ENCODE data around the gene LARP1B. TPM values are rescaled to one million over a fixed set of nuclear protein-coding genes. Genes with fewer than 3 reads are reported as not detected.

The LARP1B gene
- total and polyA plus RNA-seq, 9 of the 15 experiments (the other 6 are each of a cell fraction or from before 2014, with no cell fraction given), result 19.2 to 59.7 (median 37.9) TPM

DNA sequence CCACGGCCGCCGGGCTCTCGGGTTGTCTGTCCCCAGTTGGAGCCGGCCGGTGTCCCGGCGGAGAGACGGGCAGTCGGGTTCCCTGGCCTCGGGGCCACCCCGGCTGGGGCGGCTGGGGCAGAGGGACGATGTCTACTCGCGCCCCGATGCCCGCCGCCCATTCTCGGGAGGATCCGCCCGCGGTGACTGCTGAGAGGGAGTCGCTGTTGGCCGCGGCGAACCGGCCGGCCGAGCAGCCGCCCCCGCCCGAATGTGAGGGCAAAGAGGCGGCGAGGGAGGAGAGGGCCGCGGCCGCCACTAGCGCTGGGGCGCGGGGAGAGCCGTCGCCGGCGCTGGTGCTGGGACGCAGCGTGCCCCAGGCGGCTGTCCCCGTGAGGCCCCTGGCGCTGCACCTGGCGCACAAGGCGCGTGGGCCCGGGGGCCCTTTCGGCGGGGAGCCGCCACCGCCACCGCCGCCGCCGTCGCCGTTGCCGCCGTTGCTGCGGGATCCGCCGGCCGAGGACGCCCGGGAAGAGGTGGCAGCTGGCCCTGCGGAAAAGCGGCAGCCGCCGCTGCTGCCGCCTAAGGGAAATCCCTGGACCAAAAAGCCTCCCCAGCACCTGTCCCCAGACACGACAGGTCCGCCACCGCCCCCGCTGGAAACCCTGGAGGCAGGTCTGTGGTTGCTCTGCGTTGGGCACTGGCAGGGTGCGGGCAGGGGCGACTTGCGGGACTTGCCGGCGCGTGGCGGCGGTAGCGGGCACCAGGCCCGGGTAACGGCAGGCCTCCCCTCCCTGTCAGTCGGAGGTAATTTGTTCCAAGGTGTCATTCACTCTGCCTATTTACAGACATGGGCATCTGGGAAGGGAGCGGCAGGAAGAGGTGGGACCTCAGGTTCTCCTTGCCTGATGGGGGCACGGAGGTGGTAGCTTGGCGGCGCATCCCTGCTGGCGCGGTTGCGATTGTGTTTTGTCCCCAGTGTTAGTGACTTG is 739 bp downstream of the LARP1B start (continued):
- TF ChIP-seq, protein P1, sequence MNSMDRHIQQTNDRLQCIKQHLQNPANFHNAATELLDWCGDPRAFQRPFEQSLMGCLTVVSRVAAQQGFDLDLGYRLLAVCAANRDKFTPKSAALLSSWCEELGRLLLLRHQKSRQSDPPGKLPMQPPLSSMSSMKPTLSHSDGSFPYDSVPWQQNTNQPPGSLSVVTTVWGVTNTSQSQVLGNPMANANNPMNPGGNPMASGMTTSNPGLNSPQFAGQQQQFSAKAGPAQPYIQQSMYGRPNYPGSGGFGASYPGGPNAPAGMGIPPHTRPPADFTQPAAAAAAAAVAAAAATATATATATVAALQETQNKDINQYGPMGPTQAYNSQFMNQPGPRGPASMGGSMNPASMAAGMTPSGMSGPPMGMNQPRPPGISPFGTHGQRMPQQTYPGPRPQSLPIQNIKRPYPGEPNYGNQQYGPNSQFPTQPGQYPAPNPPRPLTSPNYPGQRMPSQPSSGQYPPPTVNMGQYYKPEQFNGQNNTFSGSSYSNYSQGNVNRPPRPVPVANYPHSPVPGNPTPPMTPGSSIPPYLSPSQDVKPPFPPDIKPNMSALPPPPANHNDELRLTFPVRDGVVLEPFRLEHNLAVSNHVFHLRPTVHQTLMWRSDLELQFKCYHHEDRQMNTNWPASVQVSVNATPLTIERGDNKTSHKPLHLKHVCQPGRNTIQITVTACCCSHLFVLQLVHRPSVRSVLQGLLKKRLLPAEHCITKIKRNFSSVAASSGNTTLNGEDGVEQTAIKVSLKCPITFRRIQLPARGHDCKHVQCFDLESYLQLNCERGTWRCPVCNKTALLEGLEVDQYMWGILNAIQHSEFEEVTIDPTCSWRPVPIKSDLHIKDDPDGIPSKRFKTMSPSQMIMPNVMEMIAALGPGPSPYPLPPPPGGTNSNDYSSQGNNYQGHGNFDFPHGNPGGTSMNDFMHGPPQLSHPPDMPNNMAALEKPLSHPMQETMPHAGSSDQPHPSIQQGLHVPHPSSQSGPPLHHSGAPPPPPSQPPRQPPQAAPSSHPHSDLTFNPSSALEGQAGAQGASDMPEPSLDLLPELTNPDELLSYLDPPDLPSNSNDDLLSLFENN (IDR thresholded peaks at IDR 0.05; ENCODE audit: low read depth in 2 of 2, low read length in 2 of 2), result no peak
- no peak for TF ChIP-seq NFXL1 (CRISPR knock-in tag; IDR thresholded peaks at IDR 0.05)
- no peak for TF ChIP-seq ZNF785 (CRISPR knock-in tag; IDR thresholded peaks at IDR 0.05)
- TF ChIP-seq KAT2B (IDR thresholded peaks at IDR 0.05; ENCODE audit: low read depth, low read length), result no peak
- TF ChIP-seq, protein P2, sequence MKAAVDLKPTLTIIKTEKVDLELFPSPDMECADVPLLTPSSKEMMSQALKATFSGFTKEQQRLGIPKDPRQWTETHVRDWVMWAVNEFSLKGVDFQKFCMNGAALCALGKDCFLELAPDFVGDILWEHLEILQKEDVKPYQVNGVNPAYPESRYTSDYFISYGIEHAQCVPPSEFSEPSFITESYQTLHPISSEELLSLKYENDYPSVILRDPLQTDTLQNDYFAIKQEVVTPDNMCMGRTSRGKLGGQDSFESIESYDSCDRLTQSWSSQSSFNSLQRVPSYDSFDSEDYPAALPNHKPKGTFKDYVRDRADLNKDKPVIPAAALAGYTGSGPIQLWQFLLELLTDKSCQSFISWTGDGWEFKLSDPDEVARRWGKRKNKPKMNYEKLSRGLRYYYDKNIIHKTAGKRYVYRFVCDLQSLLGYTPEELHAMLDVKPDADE (conservative IDR thresholded peaks at IDR 0.05; ENCODE audit: control insufficient read depth, low read depth, low read length), result no peak; the same call in 1 of the 2 replicates
- TF ChIP-seq CBX1 (IDR thresholded peaks at IDR 0.05; ENCODE audit: low read depth), result no peak
- peak in 1 of 2 experiments; percentile 20; a peak in 1 of 4 replicates for TF ChIP-seq TEAD1 (CRISPR knock-in tag; IDR thresholded peaks at IDR 0.05)
- no peak for TF ChIP-seq ZNF174 (CRISPR knock-in tag; IDR thresholded peaks at IDR 0.05)
- TF ChIP-seq, protein P3, sequence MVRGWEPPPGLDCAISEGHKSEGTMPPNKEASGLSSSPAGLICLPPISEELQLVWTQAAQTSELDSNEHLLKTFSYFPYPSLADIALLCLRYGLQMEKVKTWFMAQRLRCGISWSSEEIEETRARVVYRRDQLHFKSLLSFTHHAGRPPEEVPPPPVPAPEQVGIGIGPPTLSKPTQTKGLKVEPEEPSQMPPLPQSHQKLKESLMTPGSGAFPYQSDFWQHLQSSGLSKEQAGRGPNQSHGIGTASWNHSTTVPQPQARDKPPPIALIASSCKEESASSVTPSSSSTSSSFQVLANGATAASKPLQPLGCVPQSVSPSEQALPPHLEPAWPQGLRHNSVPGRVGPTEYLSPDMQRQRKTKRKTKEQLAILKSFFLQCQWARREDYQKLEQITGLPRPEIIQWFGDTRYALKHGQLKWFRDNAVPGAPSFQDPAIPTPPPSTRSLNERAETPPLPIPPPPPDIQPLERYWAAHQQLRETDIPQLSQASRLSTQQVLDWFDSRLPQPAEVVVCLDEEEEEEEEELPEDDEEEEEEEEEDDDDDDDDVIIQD (CRISPR knock-in tag; IDR thresholded peaks at IDR 0.05), result no peak
- no peak for TF ChIP-seq BCL6 (CRISPR knock-in tag; IDR thresholded peaks at IDR 0.05)
- TF ChIP-seq, protein P4, sequence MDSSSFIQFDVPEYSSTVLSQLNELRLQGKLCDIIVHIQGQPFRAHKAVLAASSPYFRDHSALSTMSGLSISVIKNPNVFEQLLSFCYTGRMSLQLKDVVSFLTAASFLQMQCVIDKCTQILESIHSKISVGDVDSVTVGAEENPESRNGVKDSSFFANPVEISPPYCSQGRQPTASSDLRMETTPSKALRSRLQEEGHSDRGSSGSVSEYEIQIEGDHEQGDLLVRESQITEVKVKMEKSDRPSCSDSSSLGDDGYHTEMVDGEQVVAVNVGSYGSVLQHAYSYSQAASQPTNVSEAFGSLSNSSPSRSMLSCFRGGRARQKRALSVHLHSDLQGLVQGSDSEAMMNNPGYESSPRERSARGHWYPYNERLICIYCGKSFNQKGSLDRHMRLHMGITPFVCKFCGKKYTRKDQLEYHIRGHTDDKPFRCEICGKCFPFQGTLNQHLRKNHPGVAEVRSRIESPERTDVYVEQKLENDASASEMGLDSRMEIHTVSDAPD (CRISPR knock-in tag; IDR thresholded peaks at IDR 0.05), result no peak
- no peak for TF ChIP-seq HMG20B (CRISPR knock-in tag; IDR thresholded peaks at IDR 0.05)
- TF ChIP-seq, protein P5, sequence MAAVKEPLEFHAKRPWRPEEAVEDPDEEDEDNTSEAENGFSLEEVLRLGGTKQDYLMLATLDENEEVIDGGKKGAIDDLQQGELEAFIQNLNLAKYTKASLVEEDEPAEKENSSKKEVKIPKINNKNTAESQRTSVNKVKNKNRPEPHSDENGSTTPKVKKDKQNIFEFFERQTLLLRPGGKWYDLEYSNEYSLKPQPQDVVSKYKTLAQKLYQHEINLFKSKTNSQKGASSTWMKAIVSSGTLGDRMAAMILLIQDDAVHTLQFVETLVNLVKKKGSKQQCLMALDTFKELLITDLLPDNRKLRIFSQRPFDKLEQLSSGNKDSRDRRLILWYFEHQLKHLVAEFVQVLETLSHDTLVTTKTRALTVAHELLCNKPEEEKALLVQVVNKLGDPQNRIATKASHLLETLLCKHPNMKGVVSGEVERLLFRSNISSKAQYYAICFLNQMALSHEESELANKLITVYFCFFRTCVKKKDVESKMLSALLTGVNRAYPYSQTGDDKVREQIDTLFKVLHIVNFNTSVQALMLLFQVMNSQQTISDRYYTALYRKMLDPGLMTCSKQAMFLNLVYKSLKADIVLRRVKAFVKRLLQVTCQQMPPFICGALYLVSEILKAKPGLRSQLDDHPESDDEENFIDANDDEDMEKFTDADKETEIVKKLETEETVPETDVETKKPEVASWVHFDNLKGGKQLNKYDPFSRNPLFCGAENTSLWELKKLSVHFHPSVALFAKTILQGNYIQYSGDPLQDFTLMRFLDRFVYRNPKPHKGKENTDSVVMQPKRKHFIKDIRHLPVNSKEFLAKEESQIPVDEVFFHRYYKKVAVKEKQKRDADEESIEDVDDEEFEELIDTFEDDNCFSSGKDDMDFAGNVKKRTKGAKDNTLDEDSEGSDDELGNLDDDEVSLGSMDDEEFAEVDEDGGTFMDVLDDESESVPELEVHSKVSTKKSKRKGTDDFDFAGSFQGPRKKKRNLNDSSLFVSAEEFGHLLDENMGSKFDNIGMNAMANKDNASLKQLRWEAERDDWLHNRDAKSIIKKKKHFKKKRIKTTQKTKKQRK (IDR thresholded peaks at IDR 0.05; ENCODE audit: borderline replicate concordance, low read depth, low read length), result no peak
- no peak for TF ChIP-seq TAF7 (tag; IDR thresholded peaks at IDR 0.05)
- no peak for TF ChIP-seq C11orf30 (IDR thresholded peaks at IDR 0.05; ENCODE audit: low read depth)
